22Rv1 (cell line): ENCODE measurements around the gene TOR1A.
A peak's percentile ranks its signal among the peaks of the same experiment; 100 is the strongest.

Experiments
- H3K27ac ChIP-seq: fragments of 450-650 bp; 2 replicates; pipeline ENCODE4 v1.5.1; 2017
- CTCF ChIP-seq: fragments of 450-650 bp; IDR thresholded peaks from 2 replicates; pipeline ENCODE4 v1.5.1; 2017; ENCODE audit warnings: mild to moderate bottlenecking
- ZFX ChIP-seq: fragments of 450-650 bp; IDR thresholded peaks from 2 replicates; pipeline ENCODE4 v1.6.1; 2017; ENCODE audit warnings: antibody characterized with exemption, borderline replicate concordance

Gene TOR1A

GRCh38 chr9:129816501-129817435 is 7.2 kb downstream of the TOR1A start:
- H3K27ac ChIP-seq: 0 out of 2 replicates have a peak overlapping the region, but pooled peaks have one; percentile 12
- TF ChIP-seq CTCF: no peak
- no peak for TF ChIP-seq ZFX

- H3K27ac ChIP-seq: peak overlapping the region; percentile 95
- TF ChIP-seq CTCF (no peak), ZFX (no peak)
Measured at GRCh38 chr9:129815278-129815677, 8.7 kb downstream of the TOR1A start.

- H3K27ac ChIP-seq: peak overlapping the region; percentile 95
- TF ChIP-seq CTCF (no peak), ZFX (no peak)
Measured at GRCh38 chr9:129814432-129815223, 9.3 kb downstream of the TOR1A start.

- peak overlapping the region; percentile 95 for H3K27ac ChIP-seq
- no peak for TF ChIP-seq CTCF
- TF ChIP-seq ZFX: no peak
Measured at GRCh38 chr9:129813661-129814060, 10.3 kb downstream of the TOR1A start.

GRCh38 chr9:129812385-129812784 is 11.6 kb downstream of the TOR1A start:
- H3K27ac ChIP-seq: peak overlapping the region; percentile 95
- TF ChIP-seq CTCF (no peak), ZFX (no peak)

- H3K27ac ChIP-seq: peak overlapping the region; percentile 95
- TF ChIP-seq CTCF (no peak), ZFX (no peak)
Measured at GRCh38 chr9:129811967-129812363, 12.0 kb downstream of the TOR1A start.

GRCh38 chr9:129810788-129811187 is 13.1 kb downstream of the TOR1A start:
- H3K27ac ChIP-seq: peak overlapping the region; percentile 95
- TF ChIP-seq ZFX (no peak), CTCF (no peak)
